Measurements from ENCODE around the gene NSRP1.

- no peak for TF ChIP-seq SPI1 (IDR thresholded peaks at IDR 0.05; ENCODE audit: low read depth, low read length)
- TF ChIP-seq POLR2A (IDR thresholded peaks at IDR 0.05; ENCODE audit: low read depth, low read length), result no peak
- TF ChIP-seq POU2F2 (IDR thresholded peaks at IDR 0.05; ENCODE audit: low read depth, low read length), result no peak
- no peak for TF ChIP-seq POLR2AphosphoS5 (IDR thresholded peaks at IDR 0.05; ENCODE audit: low read depth, low read length)
- TF ChIP-seq TAF1 (IDR thresholded peaks at IDR 0.05; ENCODE audit: low read depth, low read length), result no peak
Measured at GRCh38 chr17:30074254-30074653, 42.4 kb upstream of the NSRP1 start.
